Dendritic cell treated with granulocyte-macrophage colony-stimulating factor and Interleukin-4, amounts not matched to agents 40 ng/mL and 50 ng/mL, for 4 days (primary cell): Measurements from ENCODE around the gene CCDC191.

Experiments
- H3K27ac Mint-ChIP-seq: one replicate; pipeline ENCODE4 v1.8.0; 2022; ENCODE audit warnings: mild to moderate bottlenecking, mixed read lengths
- H3K27me3 Mint-ChIP-seq: one replicate; pipeline ENCODE4 v1.8.0; 2022; ENCODE audit warnings: mild to moderate bottlenecking, mixed read lengths
- H3K36me3 Mint-ChIP-seq: one replicate; pipeline ENCODE4 v1.8.0; 2022; ENCODE audit warnings: low read depth, mixed read lengths
- H3K4me1 Mint-ChIP-seq: one replicate; pipeline ENCODE4 v1.8.0; 2022; ENCODE audit warnings: low read depth, mixed read lengths
- H3K4me3 Mint-ChIP-seq: one replicate; pipeline ENCODE4 v1.8.0; 2022; ENCODE audit warnings: mild to moderate bottlenecking, moderate library complexity, mixed read lengths
- H3K9me3 Mint-ChIP-seq: one replicate; pipeline ENCODE4 v1.8.0; 2022; ENCODE audit warnings: mixed read lengths
- intact Hi-C: fragments of 100-400 bp; cut with micrococcal nuclease; formaldehyde crosslinking; loops from one replicate; pipeline ENCODE4 v1.15.0; 2022

The CCDC191 gene

GRCh38 chr3:113968986-113969385, 87.3 kb downstream of the CCDC191 start:
- Mint-ChIP-seq H3K27ac (no peak overlapping the region), H3K36me3 (peaks cover 5% of the 10 kb centered on the region), H3K4me3 (no peak overlapping the region), H3K9me3 (peaks cover 19% of the 10 kb centered on the region), H3K4me1 (no peaks in the 10 kb centered on the region), H3K27me3 (no peaks in the 10 kb centered on the region)
- intact Hi-C loops: no loop called here

- no peak overlapping the region for H3K27ac Mint-ChIP-seq
- H3K36me3 Mint-ChIP-seq: no peaks in the 10 kb centered on the region
- no peak overlapping the region for H3K4me3 Mint-ChIP-seq
- no peaks in the 10 kb centered on the region for H3K9me3 Mint-ChIP-seq
- H3K4me1 Mint-ChIP-seq: no peaks in the 10 kb centered on the region
- intact Hi-C loops: no loop called here
- H3K27me3 Mint-ChIP-seq: no peaks in the 10 kb centered on the region
Measured at GRCh38 chr3:113966172-113966571, 90.2 kb downstream of the CCDC191 start.

- no peak overlapping the region for H3K27ac Mint-ChIP-seq
- no peaks in the 10 kb centered on the region for H3K4me1 Mint-ChIP-seq
- no peak overlapping the region for H3K4me3 Mint-ChIP-seq
- H3K36me3 Mint-ChIP-seq: no peaks in the 10 kb centered on the region
- no peaks in the 10 kb centered on the region for H3K27me3 Mint-ChIP-seq
- no peaks in the 10 kb centered on the region for H3K9me3 Mint-ChIP-seq
- intact Hi-C loops: no loop called here
Measured at GRCh38 chr3:113963879-113964278, 92.4 kb downstream of the CCDC191 start.

GRCh38 chr3:113954091-113954685, 102.1 kb downstream of the CCDC191 start:
- Mint-ChIP-seq H3K36me3 (no peaks in the 10 kb centered on the region), H3K27me3 (peaks cover 8% of the 10 kb centered on the region), H3K27ac (no peak overlapping the region), H3K4me1 (peaks cover 12% of the 10 kb centered on the region), H3K4me3 (no peak overlapping the region), H3K9me3 (no peaks in the 10 kb centered on the region)
- intact Hi-C loops: no loop called here

GRCh38 chr3:113953677-113954076, 102.6 kb downstream of the CCDC191 start:
- Mint-ChIP-seq H3K27ac (no peak overlapping the region), H3K27me3 (peaks cover 13% of the 10 kb centered on the region), H3K4me3 (no peak overlapping the region), H3K9me3 (no peaks in the 10 kb centered on the region), H3K4me1 (peaks cover 12% of the 10 kb centered on the region), H3K36me3 (no peaks in the 10 kb centered on the region)
- intact Hi-C loops: no loop called here

- Mint-ChIP-seq H3K9me3 (no peaks in the 10 kb centered on the region), H3K4me1 (peaks cover 12% of the 10 kb centered on the region)
- intact Hi-C loops: no loop called here
Measured at GRCh38 chr3:113952921-113953320, 103.4 kb downstream of the CCDC191 start.

GRCh38 chr3:113948015-113948917, 108.1 kb downstream of the CCDC191 start:
- no peaks in the 10 kb centered on the region for H3K9me3 Mint-ChIP-seq
- H3K4me1 Mint-ChIP-seq: no peaks in the 10 kb centered on the region
- no peak overlapping the region for H3K27ac Mint-ChIP-seq
- H3K27me3 Mint-ChIP-seq: peaks cover 27% of the 10 kb centered on the region
- intact Hi-C loops: no loop called here
- H3K36me3 Mint-ChIP-seq: peaks cover 6% of the 10 kb centered on the region
- H3K4me3 Mint-ChIP-seq: peak overlapping the region; percentile 84

More at GRCh38 chr3:113952921-113953320, 103.4 kb downstream of the CCDC191 start:
- Mint-ChIP-seq H3K36me3 (peaks cover 4% of the 10 kb centered on the region), H3K4me3 (no peak overlapping the region), H3K27ac (no peak overlapping the region), H3K27me3 (peaks cover 21% of the 10 kb centered on the region)

- Mint-ChIP-seq H3K9me3 (no peaks in the 10 kb centered on the region), H3K27me3 (peaks cover 27% of the 10 kb centered on the region), H3K27ac (no peak within 1 kb of the TSS), H3K36me3 (peaks cover 6% of the 10 kb centered on the region), H3K4me1 (no peaks in the 10 kb centered on the region), H3K4me3 (peak within 1 kb of the TSS; percentile 84)
- intact Hi-C loops: loop anchor here (2.0 kb wide), 1 partner anchor 109 kb away; the partner anchor contains the start of genes CCDC191 and QTRT2
Measured at GRCh38 chr3:113947372-113948014, 108.8 kb downstream of the CCDC191 start, which contains the start of gene ZDHHC23. Gene ZDHHC23, plus strand, starts transcription at chr3:113948013. Its CDS starts 790 bp downstream, at chr3:113948803.

GRCh38 chr3:113946831-113947230, 109.5 kb downstream of the CCDC191 start:
- no peaks in the 10 kb centered on the region for H3K9me3 Mint-ChIP-seq
- no peaks in the 10 kb centered on the region for H3K4me1 Mint-ChIP-seq
- peaks cover 6% of the 10 kb centered on the region for H3K36me3 Mint-ChIP-seq
- intact Hi-C loops: loop anchor here (2.0 kb wide), 1 partner anchor 110 kb away; the partner anchor contains the start of genes CCDC191 and QTRT2
- H3K27me3 Mint-ChIP-seq: peaks cover 27% of the 10 kb centered on the region
- H3K4me3 Mint-ChIP-seq: peak overlapping the region; percentile 74
- no peak overlapping the region for H3K27ac Mint-ChIP-seq

GRCh38 chr3:113927556-113927955, 128.8 kb downstream of the CCDC191 start:
- intact Hi-C loops: no loop called here
- H3K4me3 Mint-ChIP-seq: no peak overlapping the region
- H3K9me3 Mint-ChIP-seq: peaks cover 34% of the 10 kb centered on the region
- H3K27ac Mint-ChIP-seq: no peak overlapping the region
- H3K4me1 Mint-ChIP-seq: no peaks in the 10 kb centered on the region
- no peaks in the 10 kb centered on the region for H3K27me3 Mint-ChIP-seq
- H3K36me3 Mint-ChIP-seq: no peaks in the 10 kb centered on the region

GRCh38 chr3:113914646-113915045, 141.7 kb downstream of the CCDC191 start:
- H3K27ac Mint-ChIP-seq: no peak overlapping the region
- intact Hi-C loops: no loop called here

More at GRCh38 chr3:113914646-113915045, 141.7 kb downstream of the CCDC191 start:
- H3K4me1 Mint-ChIP-seq: no peaks in the 10 kb centered on the region
- H3K4me3 Mint-ChIP-seq: no peak overlapping the region
- no peaks in the 10 kb centered on the region for H3K9me3 Mint-ChIP-seq
- H3K27me3 Mint-ChIP-seq: no peaks in the 10 kb centered on the region
- no peaks in the 10 kb centered on the region for H3K36me3 Mint-ChIP-seq
